A549 (cell line): Measurements from ENCODE around the gene KIF1B. TPM values are rescaled to one million over a fixed set of nuclear protein-coding genes. Genes with fewer than 3 reads are reported as not detected.
A peak's percentile ranks its signal among the peaks of the same experiment; 100 is the strongest.

Experiments
- ATAC-seq, 2 experiments: fragments of 200-7000 bp in 1 of 2; fragments of >200 bp in 1 of 2; cut with Nextera tagmentation in 1 of 2; cut with Tn5 transposase in 1 of 2; 3 replicates each; pipeline versions ENCODE4 v1.8.0 to v1.9.1; 2018 to 2020; ENCODE audit warnings: mild to moderate bottlenecking in 1 of 2, moderate library complexity in 1 of 2
- CTCF ChIA-PET: fragments of 300-600 bp; sonication (Branson Sonifier 250); formaldehyde crosslinking; extraction: SDS; loops from one replicate; lab custom pipeline; 2021; ENCODE audit warnings: antibody characterized with exemption, inconsistent platforms; lab: Yijun Ruan, JAX
- POLR2A ChIA-PET: fragments of 350-600 bp; formaldehyde crosslinking; extraction: SDS; loops from one replicate; lab custom pipeline; 2021; ENCODE audit warnings: antibody characterized with exemption, inconsistent platforms; lab: Yijun Ruan, JAX
- DNase-seq, 2 experiments: peaks; one replicate each; pipeline versions ENCODE4 v3.0.0 to v3.0.0-alpha.2; 2011 to 2016; ENCODE audit warnings: low read depth in 1 of 2, low spot score in 1 of 2
- FAIRE-seq: peaks from 2 replicates; lab custom pipeline; 2011; peaks lifted over from hg19 to GRCh38; lab: Jason Lieb, UNC
- H3K27ac ChIP-seq, 2 experiments: fragments of >200 bp; sonication (Bioruptor Twin); formaldehyde crosslinking; 3 replicates each; pipeline ENCODE4 v1.5.1; 2016 to 2017
- H3K4me1 ChIP-seq: fragments of >200 bp; sonication (Bioruptor Twin); formaldehyde crosslinking; 3 replicates; pipeline ENCODE4 v1.6.1; 2016
- H3K4me2 ChIP-seq: fragments of >200 bp; sonication (Bioruptor Twin); formaldehyde crosslinking; 3 replicates; pipeline ENCODE4 v1.6.1; 2016
- H3K4me3 ChIP-seq: fragments of >200 bp; sonication (Bioruptor Twin); formaldehyde crosslinking; 3 replicates; pipeline ENCODE4 v1.5.1; 2016
- H3K9me3 ChIP-seq: fragments of >200 bp; sonication (Bioruptor Twin); formaldehyde crosslinking; 3 replicates; pipeline ENCODE4 v1.6.1; 2016
- CHD4 ChIP-seq: fragments of 200-600 bp; sonication (generic); IDR thresholded peaks from 2 replicates; pipeline ENCODE4 v1.6.1; 2016; ENCODE audit warnings: antibody characterized with exemption, mild to moderate bottlenecking, borderline replicate concordance
- EHMT2 ChIP-seq: fragments of 200-600 bp; sonication (generic); IDR thresholded peaks from 2 replicates; pipeline ENCODE4 v1.6.1; 2016; ENCODE audit warnings: antibody characterized with exemption, low read depth, mild to moderate bottlenecking, moderate library complexity
- FOSB ChIP-seq: fragments of 250-450 bp; sonication (Bioruptor Pico); IDR thresholded peaks from 2 replicates; pipeline ENCODE4 v1.5.0; 2020; ENCODE audit warnings: mild to moderate bottlenecking, moderate library complexity
- FOSL2 ChIP-seq, 2 experiments: fragments of 450-650 bp in 1 of 2; fragments of >200 bp in 1 of 2; sonication (Bioruptor Twin) in 1 of 2; formaldehyde crosslinking; IDR thresholded peaks; 2 replicates each; pipeline versions ENCODE4 v1.5.0 to v1.6.1; 2016 to 2020; ENCODE audit warnings: mild to moderate bottlenecking in 1 of 2, moderate library complexity in 1 of 2
- FOXS1 ChIP-seq: fragments of 250-450 bp; sonication (Bioruptor Pico); IDR thresholded peaks from 2 replicates; pipeline ENCODE4 v1.5.0; 2020; ENCODE audit warnings: mild to moderate bottlenecking, moderate library complexity
- GATA3 ChIP-seq: IDR thresholded peaks from 2 replicates; pipeline ENCODE4 v1.6.1; 2012; ENCODE audit warnings: borderline replicate concordance
- HEYL ChIP-seq: fragments of 250-450 bp; sonication (Bioruptor Pico); IDR thresholded peaks from 2 replicates; pipeline ENCODE4 v1.8.0; 2021; ENCODE audit warnings: mild to moderate bottlenecking, moderate library complexity
- HOXB5 ChIP-seq: fragments of 250-450 bp; sonication (Bioruptor Pico); IDR thresholded peaks from 2 replicates; pipeline ENCODE4 v1.5.0; 2020; ENCODE audit warnings: mild to moderate bottlenecking, moderate library complexity
- JUNB ChIP-seq: fragments of >200 bp; sonication (Bioruptor Twin); formaldehyde crosslinking; IDR thresholded peaks from 2 replicates; pipeline ENCODE4 v1.6.1; 2016
- MAFK ChIP-seq: fragments of 450-650 bp; IDR thresholded peaks from 2 replicates; pipeline ENCODE4 v1.6.1; 2014; ENCODE audit not compliant: partially characterized antibody
- NPAS2 ChIP-seq: fragments of 250-450 bp; sonication (Bioruptor Pico); IDR thresholded peaks from 2 replicates; pipeline ENCODE4 v1.8.0; 2022; ENCODE audit warnings: mild to moderate bottlenecking, moderate library complexity, borderline replicate concordance
- NR3C1 ChIP-seq: fragments of >200 bp; sonication (Bioruptor Twin); formaldehyde crosslinking; IDR thresholded peaks from 3 replicates; pipeline ENCODE4 v1.6.1; 2017
- PHF8 ChIP-seq: fragments of 200-600 bp; sonication (generic); IDR thresholded peaks from 2 replicates; pipeline ENCODE4 v1.6.1; 2016; ENCODE audit warnings: low read depth, mild to moderate bottlenecking, antibody characterized with exemption, moderate library complexity, borderline replicate concordance
- POLR2AphosphoS2 ChIP-seq: conservative IDR thresholded peaks from 2 replicates; pipeline ENCODE4 v1.6.1; 2012; ENCODE audit warnings: low read length, improper control_type of control experiment, inconsistent platforms
- RAD21 ChIP-seq, 2 experiments: fragments of >200 bp in 1 of 2; sonication (Bioruptor Twin) in 1 of 2; formaldehyde crosslinking in 1 of 2; IDR thresholded peaks in 1 of 2; conservative IDR thresholded peaks in 1 of 2; 2 replicates in 1 of 2; 3 replicates in 1 of 2; pipeline ENCODE4 v1.6.1; 2012 to 2018; ENCODE audit warnings: inconsistent platforms in 1 of 2
- RCOR1 ChIP-seq: fragments of 150-350 bp; IDR thresholded peaks from 2 replicates; pipeline ENCODE4 v1.6.1; 2014; ENCODE audit warnings: antibody characterized with exemption, low read length, low read depth
- SREBF2 ChIP-seq: fragments of 450-650 bp; IDR thresholded peaks from 2 replicates; pipeline ENCODE4 v1.6.1; 2014; ENCODE audit warnings: mild to moderate bottlenecking, moderate library complexity
- ZC3H11A ChIP-seq: fragments of 450-650 bp; IDR thresholded peaks from 2 replicates; pipeline ENCODE4 v1.6.1; 2014; ENCODE audit warnings: antibody characterized with exemption, mild to moderate bottlenecking
- ZFP36 ChIP-seq: fragments of 450-650 bp; IDR thresholded peaks from 2 replicates; pipeline ENCODE4 v1.6.1; 2014; ENCODE audit warnings: borderline replicate concordance; ENCODE audit not compliant: partially characterized antibody
- ZSCAN20 ChIP-seq: fragments of 250-450 bp; sonication (Bioruptor Pico); IDR thresholded peaks from 2 replicates; pipeline ENCODE4 v1.8.0; 2022; ENCODE audit warnings: mild to moderate bottlenecking, moderate library complexity
- WGBS: methylation state at CpG from one replicate; pipeline ENCODE4 v1.1.6; 2017; ENCODE audit errors: missing lambda C conversion rate; 5-methylcytosine and 5-hydroxymethylcytosine counted together
- polyA plus RNA-seq, 4 experiments: library from polyadenylated mRNA; depleted of rRNA in 3 of 4; stranded (reverse); fragments of >200 nt; fragmentation: RNase III in 1 of 4; extraction: RNeasy Plus Mini Kit Qiagen cat#74134 plus additional on column Dnase treatment in 1 of 4; gene quantifications; 2 replicates in 3 of 4; 3 replicates in 1 of 4; pipeline ENCODE4 v1.2.3, GENCODE V29; 2011 to 2017
- TF ChIP-seq, protein P1 (sequence below): fragments of 250-450 bp; sonication (Bioruptor Pico); IDR thresholded peaks from 2 replicates; pipeline ENCODE4 v1.5.0; 2021; ENCODE audit warnings: mild to moderate bottlenecking, moderate library complexity, borderline replicate concordance
- TF ChIP-seq, protein P2 (sequence below): IDR thresholded peaks from 2 replicates; pipeline ENCODE4 v1.6.1; 2012
- TF ChIP-seq, protein P3 (sequence below): fragments of 450-650 bp; IDR thresholded peaks from 2 replicates; pipeline ENCODE4 v1.6.1; 2014; ENCODE audit warnings: antibody characterized with exemption
- TF ChIP-seq, protein P4 (sequence below): fragments of 150-350 bp; IDR thresholded peaks from 2 replicates; pipeline ENCODE4 v1.6.1; 2014; ENCODE audit warnings: low read depth, mild to moderate bottlenecking, low read length
- TF ChIP-seq, protein P5 (sequence below): fragments of 200-600 bp; sonication (generic); IDR thresholded peaks from 2 replicates; pipeline ENCODE4 v1.6.1; 2016; ENCODE audit warnings: antibody characterized with exemption, mild to moderate bottlenecking, moderate library complexity

KIF1B gene
- polyA plus RNA-seq, 2 of the 4 experiments (the other 2 are of a cell fraction) = 9.8 to 18.3 TPM

DNA sequence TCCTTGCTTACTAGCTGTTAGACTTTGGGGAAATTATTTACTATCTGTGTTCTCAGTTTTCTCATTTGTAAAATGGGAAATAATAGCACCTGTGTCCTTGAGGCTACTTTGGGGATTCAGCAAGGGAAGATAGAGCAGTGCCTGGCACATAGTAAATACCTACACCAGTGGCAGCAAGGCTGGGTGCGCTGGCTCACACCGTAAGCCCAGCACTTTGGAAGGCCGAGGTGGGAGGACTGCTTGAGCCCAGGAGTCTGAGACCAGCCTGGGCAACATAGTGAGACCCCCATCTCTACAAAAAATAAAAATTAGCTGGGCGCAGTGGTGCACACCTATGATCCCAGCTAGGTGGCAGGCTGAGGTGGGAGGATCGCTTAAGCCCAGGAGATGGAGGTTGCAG lies 211.3 kb downstream of the KIF1B start (continued):
- TF ChIP-seq GATA3 (no peak), NR3C1 (no peak), PHF8 (no peak)
- TF ChIP-seq, protein P1, sequence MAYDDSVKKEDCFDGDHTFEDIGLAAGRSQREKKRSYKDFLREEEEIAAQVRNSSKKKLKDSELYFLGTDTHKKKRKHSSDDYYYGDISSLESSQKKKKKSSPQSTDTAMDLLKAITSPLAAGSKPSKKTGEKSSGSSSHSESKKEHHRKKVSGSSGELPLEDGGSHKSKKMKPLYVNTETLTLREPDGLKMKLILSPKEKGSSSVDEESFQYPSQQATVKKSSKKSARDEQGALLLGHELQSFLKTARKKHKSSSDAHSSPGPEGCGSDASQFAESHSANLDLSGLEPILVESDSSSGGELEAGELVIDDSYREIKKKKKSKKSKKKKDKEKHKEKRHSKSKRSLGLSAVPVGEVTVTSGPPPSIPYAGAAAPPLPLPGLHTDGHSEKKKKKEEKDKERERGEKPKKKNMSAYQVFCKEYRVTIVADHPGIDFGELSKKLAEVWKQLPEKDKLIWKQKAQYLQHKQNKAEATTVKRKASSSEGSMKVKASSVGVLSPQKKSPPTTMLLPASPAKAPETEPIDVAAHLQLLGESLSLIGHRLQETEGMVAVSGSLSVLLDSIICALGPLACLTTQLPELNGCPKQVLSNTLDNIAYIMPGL (CRISPR knock-in tag) = no peak

DNA sequence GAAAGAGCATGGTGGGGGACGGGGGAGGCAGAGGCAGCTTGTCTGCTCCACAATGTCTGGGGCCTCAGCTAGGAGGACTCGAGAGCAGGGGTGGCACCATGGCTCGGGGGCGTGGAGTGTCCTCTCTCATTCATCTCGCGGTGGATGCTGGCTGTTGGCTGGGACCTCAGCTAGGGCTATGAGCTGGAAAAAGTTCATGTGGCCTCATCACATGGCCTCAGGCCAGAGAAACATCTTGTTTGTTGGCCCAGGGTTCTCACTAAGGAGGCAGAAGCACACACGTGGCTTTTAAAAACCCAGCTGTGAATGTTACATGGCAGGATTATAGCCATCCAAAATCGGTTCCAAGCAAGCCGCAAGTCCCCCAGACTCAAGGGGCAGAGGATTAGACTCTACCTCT lies 213.7 kb downstream of the KIF1B start:
- FAIRE-seq (no peak), DNase-seq (peak in 1 of 2 experiments; percentile 77)
- Histone ChIP-seq H3K4me2 (0 out of 3 replicates have a peak overlapping the region, but pooled peaks have one; percentile 6), H3K9me3 (no peaks in the 10 kb centered on the region)
- CTCF ChIA-PET = interaction anchor here (1.4 to 3.4 kb wide), 3 partner anchors 9 to 47 kb away, joined by 3 to 26 read pairs (median 5); no protein-coding TSS in a partner anchor
- POLR2A ChIA-PET = interaction anchor here (1.8 kb wide), 1 partner anchor 9 kb away, joined by 4 read pairs; no protein-coding TSS in a partner anchor
- 46% methylated on average over 5 of the region's 9 CpGs for WGBS
- TF ChIP-seq, protein P2, sequence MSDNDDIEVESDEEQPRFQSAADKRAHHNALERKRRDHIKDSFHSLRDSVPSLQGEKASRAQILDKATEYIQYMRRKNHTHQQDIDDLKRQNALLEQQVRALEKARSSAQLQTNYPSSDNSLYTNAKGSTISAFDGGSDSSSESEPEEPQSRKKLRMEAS = peak; percentile 55; the same call in 1 of the 2 replicates
- 0 out of 2 replicates have a peak, but pooled peaks have one; percentile 3 for TF ChIP-seq NPAS2 (CRISPR knock-in tag)
- no peak for TF ChIP-seq FOSL2 (IDR thresholded peaks at IDR 0.05)
- TF ChIP-seq FOSL2 (CRISPR knock-in tag; IDR thresholded peaks at IDR 0.05) = no peak
- no peak for TF ChIP-seq FOXS1
- TF ChIP-seq, protein P3, sequence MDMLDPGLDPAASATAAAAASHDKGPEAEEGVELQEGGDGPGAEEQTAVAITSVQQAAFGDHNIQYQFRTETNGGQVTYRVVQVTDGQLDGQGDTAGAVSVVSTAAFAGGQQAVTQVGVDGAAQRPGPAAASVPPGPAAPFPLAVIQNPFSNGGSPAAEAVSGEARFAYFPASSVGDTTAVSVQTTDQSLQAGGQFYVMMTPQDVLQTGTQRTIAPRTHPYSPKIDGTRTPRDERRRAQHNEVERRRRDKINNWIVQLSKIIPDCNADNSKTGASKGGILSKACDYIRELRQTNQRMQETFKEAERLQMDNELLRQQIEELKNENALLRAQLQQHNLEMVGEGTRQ = peak; percentile 30; the same call in 1 of the 2 replicates
- TF ChIP-seq MAFK = no peak
- TF ChIP-seq SREBF2 = no peak
- TF ChIP-seq EHMT2 = no peak
- TF ChIP-seq, all 56 proteins: peak for 3
- no peak overlapping the region for H3K4me3 ChIP-seq
- peak; percentile 40 to 62 for ATAC-seq
- peak overlapping the region; percentile 64 to 99 for H3K27ac ChIP-seq
- H3K4me1 ChIP-seq = peaks cover 65% of the 10 kb centered on the region

DNA sequence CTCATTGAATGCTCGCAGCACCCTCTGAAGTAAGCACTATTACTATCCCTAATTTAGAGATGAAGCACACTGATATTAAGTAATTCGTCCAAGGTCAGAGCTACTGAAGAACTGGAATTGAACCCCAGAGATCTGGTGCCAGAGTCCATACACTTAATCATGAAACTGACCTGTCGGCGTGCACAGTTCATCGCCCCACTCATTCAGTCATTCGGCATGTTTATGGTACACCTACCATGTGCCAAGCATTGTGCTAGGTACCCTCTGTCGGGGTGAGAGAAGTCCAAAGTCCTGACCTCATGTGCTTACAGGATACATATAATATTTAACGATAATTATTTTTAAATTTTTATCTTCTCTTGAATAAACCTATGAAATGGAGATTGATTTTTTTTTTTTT lies 214.3 kb downstream of the KIF1B start:
- H3K4me1 ChIP-seq = peaks cover 59% of the 10 kb centered on the region
- H3K4me2 ChIP-seq = no peak overlapping the region
- ChIA-PET CTCF (interaction anchor here (0.9 to 3.4 kb wide), 4 partner anchors 9 to 70 kb away, joined by 3 to 26 read pairs (median 4); no protein-coding TSS in a partner anchor), POLR2A (interaction anchor here (0.7 to 1.8 kb wide), 2 partner anchors 9 to 627 kb away, joined by 4 to 7 read pairs; no protein-coding TSS in a partner anchor)
- H3K9me3 ChIP-seq = no peaks in the 10 kb centered on the region
- FAIRE-seq = no peak
- no peak for ATAC-seq
- TF ChIP-seq, protein P4, sequence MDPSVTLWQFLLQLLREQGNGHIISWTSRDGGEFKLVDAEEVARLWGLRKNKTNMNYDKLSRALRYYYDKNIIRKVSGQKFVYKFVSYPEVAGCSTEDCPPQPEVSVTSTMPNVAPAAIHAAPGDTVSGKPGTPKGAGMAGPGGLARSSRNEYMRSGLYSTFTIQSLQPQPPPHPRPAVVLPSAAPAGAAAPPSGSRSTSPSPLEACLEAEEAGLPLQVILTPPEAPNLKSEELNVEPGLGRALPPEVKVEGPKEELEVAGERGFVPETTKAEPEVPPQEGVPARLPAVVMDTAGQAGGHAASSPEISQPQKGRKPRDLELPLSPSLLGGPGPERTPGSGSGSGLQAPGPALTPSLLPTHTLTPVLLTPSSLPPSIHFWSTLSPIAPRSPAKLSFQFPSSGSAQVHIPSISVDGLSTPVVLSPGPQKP = no peak
- no peak for TF ChIP-seq PHF8
- no peak for TF ChIP-seq CHD4
- TF ChIP-seq, protein P2 = no peak
- TF ChIP-seq ZSCAN20 (CRISPR knock-in tag) = no peak
- no peak for TF ChIP-seq NPAS2 (CRISPR knock-in tag)
- TF ChIP-seq RCOR1 = no peak
- TF ChIP-seq ZC3H11A = no peak
- TF ChIP-seq POLR2AphosphoS2 = no peak
- no peak for TF ChIP-seq HEYL (CRISPR knock-in tag)
- no peak for TF ChIP-seq FOSB (CRISPR knock-in tag)
- TF ChIP-seq, protein P5, sequence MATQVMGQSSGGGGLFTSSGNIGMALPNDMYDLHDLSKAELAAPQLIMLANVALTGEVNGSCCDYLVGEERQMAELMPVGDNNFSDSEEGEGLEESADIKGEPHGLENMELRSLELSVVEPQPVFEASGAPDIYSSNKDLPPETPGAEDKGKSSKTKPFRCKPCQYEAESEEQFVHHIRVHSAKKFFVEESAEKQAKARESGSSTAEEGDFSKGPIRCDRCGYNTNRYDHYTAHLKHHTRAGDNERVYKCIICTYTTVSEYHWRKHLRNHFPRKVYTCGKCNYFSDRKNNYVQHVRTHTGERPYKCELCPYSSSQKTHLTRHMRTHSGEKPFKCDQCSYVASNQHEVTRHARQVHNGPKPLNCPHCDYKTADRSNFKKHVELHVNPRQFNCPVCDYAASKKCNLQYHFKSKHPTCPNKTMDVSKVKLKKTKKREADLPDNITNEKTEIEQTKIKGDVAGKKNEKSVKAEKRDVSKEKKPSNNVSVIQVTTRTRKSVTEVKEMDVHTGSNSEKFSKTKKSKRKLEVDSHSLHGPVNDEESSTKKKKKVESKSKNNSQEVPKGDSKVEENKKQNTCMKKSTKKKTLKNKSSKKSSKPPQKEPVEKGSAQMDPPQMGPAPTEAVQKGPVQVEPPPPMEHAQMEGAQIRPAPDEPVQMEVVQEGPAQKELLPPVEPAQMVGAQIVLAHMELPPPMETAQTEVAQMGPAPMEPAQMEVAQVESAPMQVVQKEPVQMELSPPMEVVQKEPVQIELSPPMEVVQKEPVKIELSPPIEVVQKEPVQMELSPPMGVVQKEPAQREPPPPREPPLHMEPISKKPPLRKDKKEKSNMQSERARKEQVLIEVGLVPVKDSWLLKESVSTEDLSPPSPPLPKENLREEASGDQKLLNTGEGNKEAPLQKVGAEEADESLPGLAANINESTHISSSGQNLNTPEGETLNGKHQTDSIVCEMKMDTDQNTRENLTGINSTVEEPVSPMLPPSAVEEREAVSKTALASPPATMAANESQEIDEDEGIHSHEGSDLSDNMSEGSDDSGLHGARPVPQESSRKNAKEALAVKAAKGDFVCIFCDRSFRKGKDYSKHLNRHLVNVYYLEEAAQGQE = no peak
- TF ChIP-seq HOXB5 = no peak
- no peak for TF ChIP-seq FOXS1
- TF ChIP-seq EHMT2 = no peak
- TF ChIP-seq RAD21 (conservative IDR thresholded peaks at IDR 0.05 in 1 of 2, IDR thresholded peaks at IDR 0.05 in 1 of 2) = no peak
- no peak for TF ChIP-seq ZFP36
- TF ChIP-seq JUNB = no peak
- TF ChIP-seq GATA3 = no peak
- DNase-seq = no peak
- peak overlapping the region; percentile 64 to 99 for H3K27ac ChIP-seq
- 81% methylated on average over 8 of the region's 8 CpGs for WGBS
- no peak overlapping the region for H3K4me3 ChIP-seq
